B cell (primary cell): Measurements from ENCODE around the gene PYGM. TPM values are rescaled to one million over a fixed set of nuclear protein-coding genes. Genes with fewer than 3 reads are reported as not detected.

Experiments used
- ATAC-seq: fragments of 200-7000 bp; cut with Tn5 transposase; one replicate; pipeline ENCODE4 v1.10.0; 2021; ENCODE audit warnings: low read depth, mild to moderate bottlenecking, moderate number of reproducible peaks, moderate library complexity
- CTCF ChIA-PET: fragments of 350-600 bp; sonication (Branson Sonifier 250); formaldehyde crosslinking; loops from one replicate; lab custom pipeline; 2021; ENCODE audit warnings: antibody characterized with exemption, inconsistent platforms; lab: Charles Lee
- POLR2A ChIA-PET: fragments of 350-600 bp; sonication (Branson Sonifier 250); formaldehyde crosslinking; loops from one replicate; lab custom pipeline; 2021; ENCODE audit warnings: antibody characterized with exemption; lab: Charles Lee
- DNase-seq: peaks from one replicate; pipeline ENCODE4 v3.0.0; 2013
- H2AFZ ChIP-seq: 2 replicates; pipeline ENCODE4 v1.6.1; 2012; ENCODE audit warnings: mild to moderate bottlenecking, low read depth, low read length; ENCODE audit not compliant: insufficient read depth, poor library complexity, severe bottlenecking
- H3K27ac ChIP-seq, 2 donors: 1 replicate in 1 of 2; 2 replicates in 1 of 2; pipeline ENCODE4 v1.5.1; 2012 to 2013; ENCODE audit warnings: low read length in 2 of 2, mild to moderate bottlenecking in 2 of 2, moderate library complexity in 1 of 2
- H3K27me3 ChIP-seq, 4 experiments: fragments of 200-600 bp in 1 of 4; sonication (generic) in 1 of 4; replicated peaks in 1 of 4; 1 replicate in 2 of 4; 2 replicates in 2 of 4; pipeline versions ENCODE4 v1.6.1 to v1.7.0; 2013 to 2016; ENCODE audit warnings: low read length in 3 of 4, mild to moderate bottlenecking in 2 of 4, mixed read lengths in 1 of 4, moderate library complexity in 1 of 4; ENCODE audit not compliant: insufficient read depth in 4 of 4, control insufficient read depth in 3 of 4; ENCODE audit errors: control extremely low read depth in 1 of 4
- H3K36me3 ChIP-seq, 2 experiments: replicated peaks in 1 of 2; 1 replicate in 1 of 2; 2 replicates in 1 of 2; pipeline versions ENCODE4 v1.6.1 to v1.7.1; 2013; ENCODE audit warnings: low read length in 1 of 2; ENCODE audit not compliant: insufficient read depth in 2 of 2, control insufficient read depth in 1 of 2; ENCODE audit errors: control extremely low read depth in 1 of 2, extremely low read depth in 1 of 2
- H3K4me1 ChIP-seq, 2 donors: fragments of 200-600 bp in 1 of 2; sonication (generic) in 1 of 2; 1 replicate in 1 of 2; 2 replicates in 1 of 2; pipeline versions ENCODE4 v1.5.1 to v1.6.1; 2013 to 2017; ENCODE audit warnings: low read length in 2 of 2; ENCODE audit not compliant: control insufficient read depth in 2 of 2, insufficient read depth in 2 of 2
- H3K4me2 ChIP-seq: replicated peaks from 2 replicates; pipeline ENCODE3; 2012; ENCODE audit warnings: mild to moderate bottlenecking, low read depth, low read length; ENCODE audit not compliant: poor library complexity, severe bottlenecking
- H3K4me3 ChIP-seq, 5 experiments: fragments of 200-600 bp in 1 of 5; sonication (generic) in 1 of 5; 1 replicate in 3 of 5; 2 replicates in 2 of 5; pipeline versions ENCODE4 v1.5.1 to v1.7.0; 2011 to 2016; ENCODE audit warnings: low read length in 4 of 5, mild to moderate bottlenecking in 4 of 5, low read depth in 2 of 5, control low read depth in 1 of 5, moderate library complexity in 1 of 5; ENCODE audit not compliant: insufficient read depth in 1 of 5; ENCODE audit errors: control extremely low read depth in 1 of 5, extremely low read depth in 1 of 5
- H3K79me2 ChIP-seq: fragments of 200-600 bp; sonication (generic); one replicate; pipeline ENCODE4 v1.6.0; 2016; ENCODE audit warnings: low read length; ENCODE audit not compliant: control insufficient read depth, insufficient read depth
- H3K9ac ChIP-seq: fragments of 200-600 bp; sonication (generic); 2 replicates; pipeline ENCODE4 v1.6.1; 2017; ENCODE audit warnings: mild to moderate bottlenecking, low read length, moderate library complexity
- H3K9me3 ChIP-seq, 3 donors: one replicate each; pipeline versions ENCODE4 v1.6.1 to v1.7.1; 2013; ENCODE audit warnings: low read length in 2 of 3; ENCODE audit not compliant: control insufficient read depth in 2 of 3, insufficient read depth in 1 of 3; ENCODE audit errors: control extremely low read depth in 1 of 3
- H4K20me1 ChIP-seq: 2 replicates; pipeline ENCODE4 v1.6.0; 2012; ENCODE audit warnings: mild to moderate bottlenecking, low read length; ENCODE audit not compliant: insufficient read depth, control insufficient read depth, poor library complexity, severe bottlenecking
- H3K27ac Mint-ChIP-seq: one replicate; pipeline ENCODE4 v1.8.0; 2021; ENCODE audit warnings: mixed read lengths
- H3K27me3 Mint-ChIP-seq: one replicate; pipeline ENCODE4 v1.8.0; 2021; ENCODE audit warnings: mixed read lengths
- H3K4me1 Mint-ChIP-seq: one replicate; pipeline ENCODE4 v1.8.0; 2021; ENCODE audit warnings: mixed read lengths
- H3K4me3 Mint-ChIP-seq: one replicate; pipeline ENCODE4 v1.8.0; 2021; ENCODE audit warnings: mixed read lengths
- H3K9me3 Mint-ChIP-seq: one replicate; pipeline ENCODE4 v1.8.0; 2022; ENCODE audit warnings: mixed read lengths; ENCODE audit not compliant: insufficient read depth
- EZH2 ChIP-seq: IDR thresholded peaks from 2 replicates; pipeline ENCODE4 v1.6.1; 2012; ENCODE audit warnings: borderline replicate concordance, low read depth, mild to moderate bottlenecking, moderate library complexity, low read length; ENCODE audit not compliant: insufficient read depth, poor library complexity, severe bottlenecking
- WGBS: methylation state at CpG from one replicate; pipeline ENCODE4 v1.1.5; 2013; ENCODE audit warnings: missing lambda C conversion rate; ENCODE audit not compliant: insufficient coverage; 5-methylcytosine and 5-hydroxymethylcytosine counted together
- intact Hi-C: fragments of 100-400 bp; cut with micrococcal nuclease; formaldehyde crosslinking; loops from one replicate; pipeline ENCODE4 v1.10.0; 2022
- polyA plus RNA-seq: library from polyadenylated mRNA; depleted of rRNA; stranded (reverse); fragments of >200 nt; gene quantifications from 2 replicates; pipeline ENCODE4 v1.2.3, GENCODE V29; 2012
- total RNA-seq, 2 donors: library from RNA; stranded (reverse); fragments of 120-200 nt in 1 of 2; gene quantifications; 1 replicate in 1 of 2; 2 replicates in 1 of 2; pipeline versions ENCODE4 v1.2.3 to v1.2.4, GENCODE V29; 2013 to 2022
- TF ChIP-seq, protein P1 (sequence below): fragments of 200-600 bp; IDR thresholded peaks from one replicate; pipeline ENCODE4 v1.8.0; 2022; ENCODE audit warnings: antibody characterized with exemption, mild to moderate bottlenecking

PYGM gene
- total and polyA plus RNA-seq, 2 donors (not counting 1 experiment from before 2014, with no cell fraction given): 9.3 to 9.6 TPM

GRCh38 chr11:64751136-64751535 is 8.6 kb downstream of the PYGM start:
- 88% methylated on average over 9 of the region's 9 CpGs for WGBS
- H3K9ac ChIP-seq: no peak overlapping the region
- H3K4me1 ChIP-seq: peaks cover 13 to 28% of the 10 kb centered on the region in 2 donors
- TF ChIP-seq, protein P1, sequence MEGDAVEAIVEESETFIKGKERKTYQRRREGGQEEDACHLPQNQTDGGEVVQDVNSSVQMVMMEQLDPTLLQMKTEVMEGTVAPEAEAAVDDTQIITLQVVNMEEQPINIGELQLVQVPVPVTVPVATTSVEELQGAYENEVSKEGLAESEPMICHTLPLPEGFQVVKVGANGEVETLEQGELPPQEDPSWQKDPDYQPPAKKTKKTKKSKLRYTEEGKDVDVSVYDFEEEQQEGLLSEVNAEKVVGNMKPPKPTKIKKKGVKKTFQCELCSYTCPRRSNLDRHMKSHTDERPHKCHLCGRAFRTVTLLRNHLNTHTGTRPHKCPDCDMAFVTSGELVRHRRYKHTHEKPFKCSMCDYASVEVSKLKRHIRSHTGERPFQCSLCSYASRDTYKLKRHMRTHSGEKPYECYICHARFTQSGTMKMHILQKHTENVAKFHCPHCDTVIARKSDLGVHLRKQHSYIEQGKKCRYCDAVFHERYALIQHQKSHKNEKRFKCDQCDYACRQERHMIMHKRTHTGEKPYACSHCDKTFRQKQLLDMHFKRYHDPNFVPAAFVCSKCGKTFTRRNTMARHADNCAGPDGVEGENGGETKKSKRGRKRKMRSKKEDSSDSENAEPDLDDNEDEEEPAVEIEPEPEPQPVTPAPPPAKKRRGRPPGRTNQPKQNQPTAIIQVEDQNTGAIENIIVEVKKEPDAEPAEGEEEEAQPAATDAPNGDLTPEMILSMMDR: no peak
- no peak overlapping the region for H3K4me3 ChIP-seq
- Mint-ChIP-seq H3K4me1 (peaks cover 49% of the 10 kb centered on the region), H3K27me3 (no peaks in the 10 kb centered on the region), H3K9me3 (no peaks in the 10 kb centered on the region), H3K4me3 (no peak overlapping the region), H3K27ac (no peak overlapping the region)
- POLR2A ChIA-PET: interaction anchor here (1.7 kb wide), 1 partner anchor 11 kb away, joined by 4 read pairs; no protein-coding TSS in a partner anchor
- H4K20me1 ChIP-seq: no peaks in the 10 kb centered on the region
- H2AFZ ChIP-seq: no peak overlapping the region
- no peaks in the 10 kb centered on the region for H3K9me3 ChIP-seq
- H3K27me3 ChIP-seq: no peaks in the 10 kb centered on the region
- no peak for DNase-seq
- peaks cover 38% of the 10 kb centered on the region for H3K79me2 ChIP-seq
- H3K36me3 ChIP-seq: peaks cover 0 to 23% of the 10 kb centered on the region in 2 experiments
- no peak overlapping the region for H3K4me2 ChIP-seq
- CTCF ChIA-PET: interaction anchor here (1.2 to 13.7 kb wide), 3 partner anchors 10 to 24 kb away, joined by 3 to 280 read pairs (median 3); no protein-coding TSS in a partner anchor
- intact Hi-C loops: no loop called here
- ATAC-seq: no peak
- H3K27ac ChIP-seq: no peak overlapping the region

DNA sequence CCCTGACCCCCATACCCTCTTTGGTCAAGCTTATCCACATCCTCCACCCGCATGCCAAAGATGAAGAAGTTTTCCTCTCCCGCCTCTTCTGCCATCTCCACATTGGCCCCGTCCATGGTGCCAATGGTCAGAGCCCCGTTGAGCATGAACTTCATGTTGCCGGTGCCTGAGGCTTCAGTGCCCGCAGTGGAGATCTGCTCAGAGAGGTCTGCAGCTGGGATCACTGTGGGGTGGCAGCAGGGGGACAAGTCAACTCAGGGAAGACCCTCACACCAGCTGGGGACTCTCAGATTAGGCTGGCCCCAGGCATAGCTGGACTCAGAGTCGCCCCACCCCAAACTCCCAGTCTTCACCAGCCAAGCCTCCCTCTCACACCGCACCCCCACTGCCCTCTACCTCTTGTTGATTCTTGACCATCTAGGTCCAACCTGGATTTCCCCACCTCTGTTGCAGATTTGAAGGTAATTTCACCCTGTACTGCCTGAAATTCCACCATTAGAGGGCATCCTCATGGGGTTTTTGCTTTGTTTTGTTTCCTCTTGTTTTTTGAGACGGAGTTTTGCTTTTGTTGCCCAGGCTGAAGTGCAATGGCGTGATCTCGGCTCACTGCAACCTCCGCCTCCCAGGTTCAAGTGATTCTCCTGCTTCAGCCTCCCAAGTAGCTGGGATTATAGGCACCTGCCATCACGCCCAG is 9.3 kb downstream of the PYGM start:
- Mint-ChIP-seq H3K4me3 (no peak overlapping the region), H3K4me1 (peaks cover 52% of the 10 kb centered on the region)

More for the DNA sequence above, 9.3 kb downstream of the PYGM start:
- Histone ChIP-seq H3K79me2 (peaks cover 31% of the 10 kb centered on the region), H3K4me1 (peaks cover 15 to 31% of the 10 kb centered on the region in 2 donors), H3K27ac (no peak overlapping the region), H3K36me3 (peaks cover 0 to 23% of the 10 kb centered on the region in 2 experiments), H2AFZ (no peak overlapping the region), H3K27me3 (no peaks in the 10 kb centered on the region), H3K9me3 (no peaks in the 10 kb centered on the region), H4K20me1 (no peaks in the 10 kb centered on the region), H3K4me2 (peak overlapping the region; percentile 11), H3K4me3 (no peak overlapping the region), H3K9ac (no peak overlapping the region)
- DNase-seq: no peak
- peak overlapping the region; percentile 65 for H3K27ac Mint-ChIP-seq
- H3K9me3 Mint-ChIP-seq: no peaks in the 10 kb centered on the region
- H3K27me3 Mint-ChIP-seq: no peaks in the 10 kb centered on the region
- 90% methylated on average over 4 of the region's 13 CpGs for WGBS
- TF ChIP-seq, protein P1: no peak
- TF ChIP-seq EZH2: no peak
- ChIA-PET POLR2A (interaction anchor here (1.2 to 1.7 kb wide), 2 partner anchors 11 to 26 kb away, joined by 4 read pairs; no protein-coding TSS in a partner anchor), CTCF (interaction anchor here (1.2 to 13.7 kb wide), 3 partner anchors 10 to 24 kb away, joined by 3 to 280 read pairs (median 5); no protein-coding TSS in a partner anchor)
- intact Hi-C loops: no loop called here
- no peak for ATAC-seq
